Measurements from ENCODE around the gene FAM114A2. TPM values are rescaled to one million over a fixed set of nuclear protein-coding genes. Genes with fewer than 3 reads are reported as not detected.

The FAM114A2 gene
- 30.7 TPM for total RNA-seq

GRCh38 chr5:154038707-154039457, at the start of gene FAM114A2, which contains the start of gene MFAP3:
FAM114A2 (minus strand) TSS chr5:154038910; CDS start chr5:154034953, 3,957 bp downstream.
MFAP3 (plus strand) TSS chr5:154038967; CDS start chr5:154049723, 10,756 bp downstream.

Other genes starting within 250 kb of the FAM114A2 start
- gene MFAP3, start 57 bp upstream of the FAM114A2 start, total RNA-seq = 67.4 TPM
- 25.6 TPM for gene GALNT10, start 151.8 kb upstream of the FAM114A2 start, total RNA-seq